Omental fat pad (tissue), 4 donors: ENCODE data around the gene SEPTIN10. TPM values are rescaled to one million over a fixed set of nuclear protein-coding genes. Genes with fewer than 3 reads are reported as not detected.

Experiments used
- ATAC-seq: fragments of 150-250 bp; one replicate; pipeline ENCODE4 v1.9.1; 2016; ENCODE audit warnings: mild to moderate bottlenecking, moderate library complexity; ENCODE audit not compliant: low FRiP score
- DNase-seq: peaks from one replicate; pipeline ENCODE4 v3.0.0-alpha.2; 2019; ENCODE audit warnings: low spot score
- total RNA-seq, 4 donors: library from RNA; depleted of rRNA; stranded (reverse); fragments of >200 nt; gene quantifications; one replicate each; pipeline ENCODE4 v1.1.0, GENCODE V29; 2016
- TF ChIP-seq, protein P1 (sequence below), 3 donors: fragments of 450-650 bp; IDR thresholded peaks; one replicate each; pipeline ENCODE4 v1.5.1; 2016 to 2017; ENCODE audit warnings: antibody characterized with exemption in 3 of 3, mild to moderate bottlenecking in 3 of 3, moderate library complexity in 2 of 3

Gene SEPTIN10
- total RNA-seq, 4 donors from 2014 or later, result 55.0 to 116 (median 75.1) TPM

DNA sequence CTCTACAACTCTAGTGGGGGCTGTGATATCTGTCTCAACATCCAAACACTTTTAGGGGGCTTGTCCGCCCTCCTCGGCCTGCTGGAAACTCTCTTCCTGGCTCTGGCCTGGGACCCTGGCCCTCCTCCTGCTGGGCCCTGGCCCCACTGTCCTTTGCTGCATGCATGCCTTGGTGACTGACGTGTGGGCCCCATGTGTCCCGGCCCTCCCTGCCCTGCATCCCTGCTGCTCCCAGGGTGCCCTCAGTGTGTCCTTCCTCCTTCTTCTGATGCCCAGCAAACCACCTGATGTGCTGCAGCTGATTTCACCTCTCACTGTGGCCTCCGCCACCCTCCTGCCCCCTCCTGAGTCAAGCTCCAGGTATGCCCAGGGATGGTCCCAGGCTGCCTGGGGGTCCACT is 101.7 kb downstream of the SEPTIN10 start:
- TF ChIP-seq, protein P1, sequence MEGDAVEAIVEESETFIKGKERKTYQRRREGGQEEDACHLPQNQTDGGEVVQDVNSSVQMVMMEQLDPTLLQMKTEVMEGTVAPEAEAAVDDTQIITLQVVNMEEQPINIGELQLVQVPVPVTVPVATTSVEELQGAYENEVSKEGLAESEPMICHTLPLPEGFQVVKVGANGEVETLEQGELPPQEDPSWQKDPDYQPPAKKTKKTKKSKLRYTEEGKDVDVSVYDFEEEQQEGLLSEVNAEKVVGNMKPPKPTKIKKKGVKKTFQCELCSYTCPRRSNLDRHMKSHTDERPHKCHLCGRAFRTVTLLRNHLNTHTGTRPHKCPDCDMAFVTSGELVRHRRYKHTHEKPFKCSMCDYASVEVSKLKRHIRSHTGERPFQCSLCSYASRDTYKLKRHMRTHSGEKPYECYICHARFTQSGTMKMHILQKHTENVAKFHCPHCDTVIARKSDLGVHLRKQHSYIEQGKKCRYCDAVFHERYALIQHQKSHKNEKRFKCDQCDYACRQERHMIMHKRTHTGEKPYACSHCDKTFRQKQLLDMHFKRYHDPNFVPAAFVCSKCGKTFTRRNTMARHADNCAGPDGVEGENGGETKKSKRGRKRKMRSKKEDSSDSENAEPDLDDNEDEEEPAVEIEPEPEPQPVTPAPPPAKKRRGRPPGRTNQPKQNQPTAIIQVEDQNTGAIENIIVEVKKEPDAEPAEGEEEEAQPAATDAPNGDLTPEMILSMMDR (IDR thresholded peaks at IDR 0.05), result no peak
- DNase-seq (no peak), ATAC-seq (no peak)

- TF ChIP-seq, protein P1 (IDR thresholded peaks at IDR 0.05), result no peak
- DNase-seq (no peak), ATAC-seq (no peak)
Measured at GRCh38 chr2:109511168-109511567, 102.6 kb downstream of the SEPTIN10 start.

DNA sequence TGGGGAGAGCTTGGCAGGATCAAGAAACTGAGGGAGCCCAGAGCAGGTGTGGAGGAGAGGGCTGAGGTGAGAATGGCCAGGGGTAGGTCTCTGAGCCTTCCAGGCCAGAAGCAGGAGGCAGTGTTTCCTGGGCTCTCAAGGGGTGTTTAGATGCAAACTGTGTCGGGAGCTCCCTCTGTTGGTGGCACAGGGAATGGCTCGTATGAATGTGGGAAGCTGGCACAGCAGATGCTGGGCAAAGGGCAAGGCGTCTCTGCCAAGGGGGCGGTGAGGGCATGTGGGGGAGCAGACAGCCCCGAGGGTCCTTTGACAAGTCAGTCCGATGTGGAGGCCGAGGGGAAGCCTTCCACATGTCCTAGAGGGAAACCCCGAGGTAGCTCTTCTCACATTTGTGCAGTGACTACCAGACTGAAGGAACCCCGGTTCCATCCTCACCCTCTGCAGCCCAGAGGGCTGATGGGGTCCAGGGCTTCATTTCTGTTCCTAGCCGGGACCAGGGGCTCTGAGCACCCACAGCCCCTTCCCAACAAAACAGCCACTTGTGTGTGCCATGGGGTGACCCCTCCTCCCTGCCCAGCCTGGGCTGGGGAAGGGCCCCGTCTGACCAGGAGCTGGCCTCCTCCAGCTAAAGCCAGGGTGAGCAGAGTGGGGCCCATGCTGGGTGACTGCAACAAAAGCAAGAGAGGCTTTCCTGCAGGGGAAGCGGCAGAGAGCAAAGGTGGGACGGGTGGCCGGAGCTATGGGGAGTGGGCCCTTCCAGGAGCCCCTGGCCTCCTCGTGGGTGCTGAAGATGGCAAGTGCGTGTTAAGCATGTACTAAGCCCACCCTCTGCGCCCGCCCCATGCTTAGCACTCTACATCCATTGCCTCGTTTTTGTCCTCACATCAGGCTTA is 103.4 kb downstream of the SEPTIN10 start:
- TF ChIP-seq, protein P1 (IDR thresholded peaks at IDR 0.05), result peak in 1 of 3 donors; percentile 77
- DNase-seq (peak; percentile 91), ATAC-seq (peak; percentile 53)

GRCh38 chr2:109508556-109508955 is 105.2 kb downstream of the SEPTIN10 start:
- DNase-seq (no peak), ATAC-seq (no peak)
- TF ChIP-seq, protein P1 (IDR thresholded peaks at IDR 0.05), result no peak

DNA sequence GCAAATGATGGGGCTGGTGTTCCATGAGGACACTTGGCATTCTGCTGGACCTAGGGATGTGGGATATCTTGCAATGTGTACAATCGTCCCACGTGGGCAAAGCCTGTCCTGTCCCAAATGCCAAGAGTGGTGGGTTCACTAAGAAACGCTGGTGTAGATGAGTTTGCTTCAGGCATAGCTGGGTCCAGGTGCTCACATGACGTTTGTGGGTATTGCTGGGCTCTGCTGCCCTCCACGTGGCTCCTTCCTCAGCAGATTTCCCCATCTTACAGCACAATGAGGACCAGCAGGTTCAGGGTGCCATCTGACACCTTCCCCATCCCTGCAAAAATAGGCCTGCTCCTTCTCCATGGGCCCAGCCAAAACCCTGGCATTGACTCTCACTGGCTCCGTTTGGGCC is 105.9 kb downstream of the SEPTIN10 start:
- DNase-seq, result no peak
- TF ChIP-seq, protein P1 (IDR thresholded peaks at IDR 0.05), result no peak
- no peak for ATAC-seq

DNA sequence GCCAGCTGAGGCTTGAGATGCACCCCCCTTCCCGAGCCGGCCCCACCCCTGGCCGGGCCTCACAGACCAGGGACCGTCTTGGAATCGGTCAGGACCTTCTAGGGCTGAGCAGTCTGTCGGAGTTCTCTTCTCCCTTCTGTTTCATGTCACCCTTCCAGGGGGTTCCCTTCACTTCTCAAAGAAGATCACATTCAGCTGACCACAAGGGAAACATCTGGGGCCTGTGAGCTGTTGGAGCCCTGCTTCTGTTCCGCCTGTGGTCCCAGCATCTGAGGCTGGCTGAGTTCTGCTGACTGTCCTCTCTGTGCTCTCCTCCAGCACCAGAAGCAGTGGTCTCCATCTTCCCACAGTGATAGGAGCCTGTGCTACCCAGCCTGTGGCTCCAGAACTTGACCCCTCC is 106.5 kb downstream of the SEPTIN10 start:
- ATAC-seq (no peak), DNase-seq (no peak)
- TF ChIP-seq, protein P1 (IDR thresholded peaks at IDR 0.05), result no peak

DNA sequence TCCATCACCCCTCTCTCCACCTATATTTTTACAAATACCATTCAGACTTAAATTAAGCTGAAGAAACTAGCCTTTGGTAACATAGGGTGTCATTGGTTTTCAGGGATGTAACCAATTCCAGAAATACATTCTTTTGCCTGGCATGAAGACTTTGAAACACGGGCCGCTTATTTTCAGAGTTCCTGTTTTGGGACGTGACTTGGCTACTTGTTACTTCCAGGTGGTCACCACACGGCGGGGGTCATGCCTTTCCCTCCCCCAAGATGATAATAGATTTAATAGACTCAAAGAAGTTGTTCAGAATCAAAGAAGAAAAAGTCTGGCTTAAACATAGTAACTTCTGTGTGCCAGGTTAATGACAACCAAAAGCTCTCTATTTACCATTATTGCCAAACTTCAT is 110.6 kb downstream of the SEPTIN10 start:
- DNase-seq (no peak), ATAC-seq (no peak)
- TF ChIP-seq, protein P1 (IDR thresholded peaks at IDR 0.05), result no peak
